ENCODE measurements around the gene CELF4.
"Not testable (repeated sequence)": the region's sequence is repeated elsewhere in the genome, so short reads cannot be mapped to it uniquely, and the experiment has no call there.

Gene CELF4

DNA sequence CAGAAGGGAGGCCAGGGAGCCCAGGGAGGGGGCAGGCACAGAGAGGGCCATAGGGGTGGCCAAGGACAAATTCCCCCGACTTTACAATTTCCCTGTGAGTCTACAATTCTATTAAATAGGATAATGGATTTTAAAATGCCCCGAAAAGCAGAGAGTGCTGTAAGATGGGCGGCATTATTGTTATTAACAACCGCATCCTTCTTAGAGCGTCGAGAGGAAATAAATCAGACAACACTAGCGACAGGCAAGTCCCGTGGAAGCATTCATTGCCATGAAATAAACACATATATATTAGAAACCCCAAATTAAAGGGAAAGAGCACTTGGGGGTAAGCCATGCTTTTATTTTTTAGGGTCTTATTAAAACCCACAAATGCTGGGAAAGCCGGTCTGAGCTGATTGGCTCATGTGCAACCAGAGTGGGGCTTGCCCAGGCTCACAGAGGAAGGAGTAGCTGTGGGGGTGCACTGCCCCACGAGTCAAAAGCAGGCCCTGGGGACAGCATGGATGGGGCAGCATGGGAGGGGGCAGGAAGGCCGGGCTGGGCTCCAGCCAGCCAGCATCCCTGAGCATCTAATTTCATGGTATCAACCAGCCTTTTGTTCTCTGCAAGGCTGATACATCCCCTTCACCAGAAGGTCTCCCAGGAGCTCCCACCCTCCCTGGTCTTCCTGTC lies 187.1 kb downstream of the CELF4 start:
- DNase-seq (ENCODE audit: low read depth, low spot score): no peak
- H3K4me3 ChIP-seq (ENCODE audit: low read depth, low read length): no peak overlapping the region
- TF ChIP-seq CTCF (IDR thresholded peaks at IDR 0.05; ENCODE audit: low read depth, low read length): no peak
- in situ Hi-C loops (cut with HindIII; ENCODE audit: low sequenced_read_pairs): no loop called here

- in situ Hi-C loops (cut with HindIII; ENCODE audit: low sequenced_read_pairs): no loop called here
- no peak for DNase-seq (ENCODE audit: low read depth, low spot score)
- H3K4me3 ChIP-seq (ENCODE audit: low read depth, low read length): no peak overlapping the region
- no peak for TF ChIP-seq CTCF (IDR thresholded peaks at IDR 0.05; ENCODE audit: low read depth, low read length)
Measured at GRCh38 chr18:37375181-37375580, 190.4 kb downstream of the CELF4 start.

GRCh38 chr18:37368110-37368954 lies 197.3 kb downstream of the CELF4 start:
- DNase-seq (ENCODE audit: low read depth, low spot score): no peak
- H3K4me3 ChIP-seq (ENCODE audit: low read depth, low read length): no peak overlapping the region
- TF ChIP-seq CTCF (IDR thresholded peaks at IDR 0.05; ENCODE audit: low read depth, low read length): no peak
- in situ Hi-C loops (cut with HindIII; ENCODE audit: low sequenced_read_pairs): no loop called here

DNA sequence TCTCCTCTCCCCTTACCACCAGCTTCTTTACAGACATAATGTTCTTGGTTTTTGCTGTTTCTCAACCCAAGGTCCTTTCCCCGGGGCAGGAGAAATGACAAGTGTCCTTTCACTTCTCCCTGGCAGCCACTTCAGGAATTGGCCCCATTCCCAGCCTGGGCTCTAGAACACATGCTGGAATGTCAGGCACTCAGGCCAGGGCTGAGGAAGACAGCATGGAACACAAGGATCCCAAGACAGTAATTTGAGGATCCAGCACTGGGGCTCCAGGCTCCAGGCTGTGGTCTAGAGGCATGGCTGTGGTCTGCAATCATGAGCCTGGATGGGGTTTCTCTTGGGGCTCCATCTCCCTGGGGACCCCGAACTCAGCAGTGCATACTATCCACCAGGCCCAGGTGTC lies 201.4 kb downstream of the CELF4 start:
- TF ChIP-seq CTCF (IDR thresholded peaks at IDR 0.05; ENCODE audit: low read depth, low read length): no peak
- no peak for DNase-seq (ENCODE audit: low read depth, low spot score)
- no peak overlapping the region for H3K4me3 ChIP-seq (ENCODE audit: low read depth, low read length)
- in situ Hi-C loops (cut with HindIII; ENCODE audit: low sequenced_read_pairs): no loop called here

GRCh38 chr18:37362158-37362890 lies 203.3 kb downstream of the CELF4 start:
- no peak for DNase-seq (ENCODE audit: low read depth, low spot score)
- H3K4me3 ChIP-seq (ENCODE audit: low read depth, low read length): no peak overlapping the region
- in situ Hi-C loops (cut with HindIII; ENCODE audit: low sequenced_read_pairs): no loop called here
- no peak for TF ChIP-seq CTCF (IDR thresholded peaks at IDR 0.05; ENCODE audit: low read depth, low read length)

GRCh38 chr18:37361335-37362157 lies 204.1 kb downstream of the CELF4 start:
- DNase-seq (ENCODE audit: low read depth, low spot score): no peak
- no peak overlapping the region for H3K4me3 ChIP-seq (ENCODE audit: low read depth, low read length)
- TF ChIP-seq CTCF (IDR thresholded peaks at IDR 0.05; ENCODE audit: low read depth, low read length): no peak
- in situ Hi-C loops (cut with HindIII; ENCODE audit: low sequenced_read_pairs): no loop called here

DNA sequence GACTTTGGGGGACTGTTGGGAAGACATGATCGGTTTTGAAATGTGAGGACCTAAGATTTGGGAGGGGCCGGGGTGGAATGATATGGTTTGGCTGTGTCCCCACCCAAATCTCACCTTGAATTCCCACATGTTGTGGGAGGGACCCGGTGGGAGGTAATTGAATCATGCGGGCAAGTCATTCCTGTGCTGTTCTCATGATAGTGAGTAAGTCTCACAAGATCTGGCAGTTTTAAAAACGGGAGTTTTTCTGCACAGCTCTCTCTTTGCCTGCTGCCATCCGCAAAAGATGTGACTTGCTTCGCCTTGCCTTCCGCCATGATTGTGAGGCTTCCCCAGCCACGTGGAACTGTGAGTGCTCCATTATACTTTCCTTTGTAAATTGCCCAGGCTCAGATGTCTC lies 207.5 kb downstream of the CELF4 start:
- in situ Hi-C loops (cut with HindIII; ENCODE audit: low sequenced_read_pairs); DNase-seq (ENCODE audit: low read depth, low spot score); H3K4me3 ChIP-seq (ENCODE audit: low read depth, low read length): not testable (repeated sequence)
